Measurements from ENCODE around the gene PHF12.

Gene PHF12

DNA sequence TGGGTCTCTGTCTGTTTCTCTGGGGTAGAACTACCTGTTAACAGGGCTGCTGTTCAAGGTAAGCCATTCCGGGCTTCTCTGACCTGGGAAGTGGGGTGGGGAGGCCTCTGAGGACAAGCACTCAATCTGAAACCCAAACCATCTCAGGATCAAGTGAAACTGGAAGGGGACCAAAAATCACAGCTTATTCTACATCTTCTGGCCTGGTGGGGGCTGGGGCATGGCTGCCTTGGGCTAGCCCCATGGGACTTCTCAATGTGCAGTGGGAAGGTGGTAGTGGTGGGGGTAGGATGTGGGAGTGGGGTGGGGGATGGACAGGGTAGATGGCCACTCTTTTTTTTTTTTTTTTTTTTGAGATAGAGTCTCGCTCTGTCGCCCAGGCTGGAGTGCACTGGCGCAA lies 59.3 kb downstream of the PHF12 start:
- Histone ChIP-seq H3K9me3 (ENCODE audit: insufficient read depth, low read length) (no peaks in the 10 kb centered on the region), H3K36me3 (ENCODE audit: low read length) (no peaks in the 10 kb centered on the region), H3F3A (ENCODE audit: insufficient read depth) (peaks cover 7% of the 10 kb centered on the region), H3K9ac (ENCODE audit: low read length) (no peak overlapping the region), H3K79me2 (ENCODE audit: insufficient read depth, low read length) (peaks cover 19% of the 10 kb centered on the region; the same call in 1 of the 2 replicates), H2AFZ (ENCODE audit: low read depth, low read length, severe bottlenecking) (no peak overlapping the region), H3K27ac (ENCODE audit: low read depth, low read length) (no peak overlapping the region), H3K4me2 (ENCODE audit: low read depth, low read length, poor library complexity, severe bottlenecking) (no peak overlapping the region), H3K9me2 (replicated peaks; ENCODE audit: insufficient read depth, low read length) (no peaks in the 10 kb centered on the region), H3K4me3 (ENCODE audit: insufficient read depth, low read length, poor library complexity, severe bottlenecking) (no peak overlapping the region), H4K20me1 (ENCODE audit: low read depth, low read length) (no peaks in the 10 kb centered on the region), H3K27me3 (ENCODE audit: low read length) (no peaks in the 10 kb centered on the region)
- no peak for TF ChIP-seq EZH2phosphoT487 (conservative IDR thresholded peaks at IDR 0.05; ENCODE audit: low read length)
- TF ChIP-seq, protein P1, sequence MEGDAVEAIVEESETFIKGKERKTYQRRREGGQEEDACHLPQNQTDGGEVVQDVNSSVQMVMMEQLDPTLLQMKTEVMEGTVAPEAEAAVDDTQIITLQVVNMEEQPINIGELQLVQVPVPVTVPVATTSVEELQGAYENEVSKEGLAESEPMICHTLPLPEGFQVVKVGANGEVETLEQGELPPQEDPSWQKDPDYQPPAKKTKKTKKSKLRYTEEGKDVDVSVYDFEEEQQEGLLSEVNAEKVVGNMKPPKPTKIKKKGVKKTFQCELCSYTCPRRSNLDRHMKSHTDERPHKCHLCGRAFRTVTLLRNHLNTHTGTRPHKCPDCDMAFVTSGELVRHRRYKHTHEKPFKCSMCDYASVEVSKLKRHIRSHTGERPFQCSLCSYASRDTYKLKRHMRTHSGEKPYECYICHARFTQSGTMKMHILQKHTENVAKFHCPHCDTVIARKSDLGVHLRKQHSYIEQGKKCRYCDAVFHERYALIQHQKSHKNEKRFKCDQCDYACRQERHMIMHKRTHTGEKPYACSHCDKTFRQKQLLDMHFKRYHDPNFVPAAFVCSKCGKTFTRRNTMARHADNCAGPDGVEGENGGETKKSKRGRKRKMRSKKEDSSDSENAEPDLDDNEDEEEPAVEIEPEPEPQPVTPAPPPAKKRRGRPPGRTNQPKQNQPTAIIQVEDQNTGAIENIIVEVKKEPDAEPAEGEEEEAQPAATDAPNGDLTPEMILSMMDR (IDR thresholded peaks at IDR 0.05; ENCODE audit: insufficient read depth, low read length, poor library complexity, severe bottlenecking) = no peak

DNA sequence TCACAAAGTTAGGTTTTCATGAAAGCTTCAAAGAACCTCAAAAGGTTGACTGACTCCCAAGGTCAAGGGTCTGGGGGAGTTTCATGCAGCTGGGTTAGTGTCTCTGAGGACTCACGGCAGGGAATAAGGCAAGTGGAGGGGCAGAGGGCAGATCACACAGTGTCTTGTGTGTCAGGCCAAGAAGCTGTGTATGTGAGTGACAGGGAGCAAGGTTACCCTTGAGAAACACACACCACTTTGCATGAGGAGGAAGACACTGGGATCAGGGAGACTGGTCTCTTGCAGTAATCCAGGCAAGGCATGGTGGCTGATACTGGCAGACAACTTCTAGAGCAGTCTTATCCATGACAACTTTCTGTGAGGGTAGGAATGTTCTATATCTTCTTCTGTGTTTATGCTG lies 60.1 kb downstream of the PHF12 start:
- Histone ChIP-seq H3K4me2 (ENCODE audit: low read depth, low read length, poor library complexity, severe bottlenecking) (no peak overlapping the region), H2AFZ (ENCODE audit: low read depth, low read length, severe bottlenecking) (no peak overlapping the region), H3K4me3 (ENCODE audit: insufficient read depth, low read length, poor library complexity, severe bottlenecking) (no peak overlapping the region), H3K79me2 (ENCODE audit: insufficient read depth, low read length) (peaks cover 11% of the 10 kb centered on the region; the same call in 1 of the 2 replicates), H3K9ac (ENCODE audit: low read length) (no peak overlapping the region), H3K9me2 (replicated peaks; ENCODE audit: insufficient read depth, low read length) (no peaks in the 10 kb centered on the region), H3K36me3 (ENCODE audit: low read length) (no peaks in the 10 kb centered on the region), H3K27ac (ENCODE audit: low read depth, low read length) (no peak overlapping the region), H3K27me3 (ENCODE audit: low read length) (no peaks in the 10 kb centered on the region), H3F3A (ENCODE audit: insufficient read depth) (peaks cover 7% of the 10 kb centered on the region), H3K9me3 (ENCODE audit: insufficient read depth, low read length) (no peaks in the 10 kb centered on the region), H4K20me1 (ENCODE audit: low read depth, low read length) (no peaks in the 10 kb centered on the region)
- TF ChIP-seq, protein P1 (IDR thresholded peaks at IDR 0.05; ENCODE audit: insufficient read depth, low read length, poor library complexity, severe bottlenecking) = no peak
- TF ChIP-seq EZH2phosphoT487 (conservative IDR thresholded peaks at IDR 0.05; ENCODE audit: low read length) = no peak

DNA sequence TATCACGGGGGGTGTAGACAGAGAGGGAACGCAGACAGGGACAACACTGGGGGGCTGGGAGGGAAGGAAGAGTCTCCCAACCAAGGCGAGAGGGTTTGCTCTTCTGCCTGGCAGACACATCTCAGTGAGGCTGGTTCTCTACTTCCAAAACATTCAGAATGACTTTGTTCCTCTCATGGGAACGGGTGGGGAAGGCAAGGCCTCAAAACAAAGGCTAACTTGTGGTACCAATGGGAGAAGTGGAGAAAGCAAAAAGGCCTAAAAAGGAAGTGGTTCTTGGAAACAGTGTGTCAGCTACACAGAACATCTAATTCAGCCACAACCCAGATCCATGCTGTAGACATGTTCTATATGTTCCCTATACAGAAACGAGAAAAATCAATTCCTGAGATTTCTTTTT lies 61.3 kb downstream of the PHF12 start:
- Histone ChIP-seq H3K36me3 (ENCODE audit: low read length) (no peaks in the 10 kb centered on the region), H3F3A (ENCODE audit: insufficient read depth) (peaks cover 7% of the 10 kb centered on the region), H2AFZ (ENCODE audit: low read depth, low read length, severe bottlenecking) (no peak overlapping the region), H3K27ac (ENCODE audit: low read depth, low read length) (no peak overlapping the region), H3K9me3 (ENCODE audit: insufficient read depth, low read length) (no peaks in the 10 kb centered on the region), H3K9me2 (replicated peaks; ENCODE audit: insufficient read depth, low read length) (no peaks in the 10 kb centered on the region), H3K27me3 (ENCODE audit: low read length) (no peaks in the 10 kb centered on the region), H3K9ac (ENCODE audit: low read length) (no peak overlapping the region), H3K4me2 (ENCODE audit: low read depth, low read length, poor library complexity, severe bottlenecking) (no peak overlapping the region), H3K79me2 (ENCODE audit: insufficient read depth, low read length) (no peaks in the 10 kb centered on the region), H4K20me1 (ENCODE audit: low read depth, low read length) (no peaks in the 10 kb centered on the region), H3K4me3 (ENCODE audit: insufficient read depth, low read length, poor library complexity, severe bottlenecking) (no peak overlapping the region)
- TF ChIP-seq, protein P1 (IDR thresholded peaks at IDR 0.05; ENCODE audit: insufficient read depth, low read length, poor library complexity, severe bottlenecking) = no peak
- TF ChIP-seq EZH2phosphoT487 (conservative IDR thresholded peaks at IDR 0.05; ENCODE audit: low read length) = no peak
